ENCODE measurements around the gene ZNF780B.

ZNF780B gene

DNA sequence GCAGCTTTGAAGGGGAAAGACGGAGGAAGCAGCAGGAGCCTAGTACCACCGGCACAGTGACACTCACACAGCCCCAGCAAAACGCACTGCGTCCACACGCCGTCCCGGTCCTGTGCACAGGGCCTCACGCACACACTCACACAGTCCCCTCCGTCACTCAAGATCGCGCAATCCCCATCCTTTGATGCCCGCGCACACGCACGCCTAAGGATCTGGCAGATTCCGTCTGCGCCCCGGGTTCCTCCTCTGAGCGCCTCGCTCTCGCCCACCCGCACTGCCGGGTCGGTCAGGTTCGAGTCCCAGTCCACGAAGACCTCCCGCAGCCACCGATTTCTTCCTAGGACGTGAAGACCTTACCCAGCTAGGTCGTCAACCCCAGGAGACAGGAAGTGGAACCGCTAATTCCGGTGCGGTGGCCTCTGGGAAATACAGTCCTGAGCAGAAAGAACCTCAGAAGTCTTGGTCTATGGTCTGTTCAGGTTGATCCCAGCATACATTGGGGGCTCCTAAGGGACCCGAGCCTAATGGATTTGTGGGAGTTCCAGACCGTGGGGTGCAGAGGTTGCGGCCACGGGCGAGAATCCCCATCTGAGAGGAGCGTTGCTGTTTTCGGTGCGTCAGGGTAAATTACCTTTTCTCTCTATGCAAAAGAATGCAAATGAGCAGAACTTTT, at the start of gene ZNF780B:
Gene ZNF780B (minus strand): TSS at position 400 of the 673 bp plus-strand sequence. CDS start 5,899 bp downstream, outside the sequence.
- H3F3A ChIP-seq (ENCODE audit: insufficient read depth, low read length), result no peaks in the 10 kb centered on the region
- H3K9me3 ChIP-seq (ENCODE audit: low read length), result peaks cover 23% of the 10 kb centered on the region
- peak within 1 kb of the TSS; percentile 61 for H3K27ac ChIP-seq (ENCODE audit: low read depth, low read length, poor library complexity, severe bottlenecking)
- H2AFZ ChIP-seq (ENCODE audit: low read length), result peak within 1 kb of the TSS; percentile 33
- H3K4me2 ChIP-seq (ENCODE audit: low read length), result peak within 1 kb of the TSS; percentile 79
- H3K9me2 ChIP-seq (ENCODE audit: low read depth, low read length), result no peaks in the 10 kb centered on the region
- no peaks in the 10 kb centered on the region for H4K20me1 ChIP-seq (ENCODE audit: insufficient read depth, low read length)
- no peak for TF ChIP-seq EZH2 (IDR thresholded peaks at IDR 0.05; ENCODE audit: borderline replicate concordance, low read length)
- TF ChIP-seq, protein P1, sequence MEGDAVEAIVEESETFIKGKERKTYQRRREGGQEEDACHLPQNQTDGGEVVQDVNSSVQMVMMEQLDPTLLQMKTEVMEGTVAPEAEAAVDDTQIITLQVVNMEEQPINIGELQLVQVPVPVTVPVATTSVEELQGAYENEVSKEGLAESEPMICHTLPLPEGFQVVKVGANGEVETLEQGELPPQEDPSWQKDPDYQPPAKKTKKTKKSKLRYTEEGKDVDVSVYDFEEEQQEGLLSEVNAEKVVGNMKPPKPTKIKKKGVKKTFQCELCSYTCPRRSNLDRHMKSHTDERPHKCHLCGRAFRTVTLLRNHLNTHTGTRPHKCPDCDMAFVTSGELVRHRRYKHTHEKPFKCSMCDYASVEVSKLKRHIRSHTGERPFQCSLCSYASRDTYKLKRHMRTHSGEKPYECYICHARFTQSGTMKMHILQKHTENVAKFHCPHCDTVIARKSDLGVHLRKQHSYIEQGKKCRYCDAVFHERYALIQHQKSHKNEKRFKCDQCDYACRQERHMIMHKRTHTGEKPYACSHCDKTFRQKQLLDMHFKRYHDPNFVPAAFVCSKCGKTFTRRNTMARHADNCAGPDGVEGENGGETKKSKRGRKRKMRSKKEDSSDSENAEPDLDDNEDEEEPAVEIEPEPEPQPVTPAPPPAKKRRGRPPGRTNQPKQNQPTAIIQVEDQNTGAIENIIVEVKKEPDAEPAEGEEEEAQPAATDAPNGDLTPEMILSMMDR (IDR thresholded peaks at IDR 0.05; ENCODE audit: low read length), result no peak
- H3K4me3 ChIP-seq (ENCODE audit: low read depth, low read length, poor library complexity, severe bottlenecking), result peak within 1 kb of the TSS; percentile 87
- H3K36me3 ChIP-seq (ENCODE audit: insufficient read depth, low read length), result peaks cover 11% of the 10 kb centered on the region
- peak within 1 kb of the TSS; percentile 80 for H3K9ac ChIP-seq (ENCODE audit: low read length)
- peaks cover 19% of the 10 kb centered on the region for H3K4me1 ChIP-seq (ENCODE audit: insufficient read depth, low read length, severe bottlenecking)
- no peaks in the 10 kb centered on the region for H3K27me3 ChIP-seq (ENCODE audit: insufficient read depth, low read length)
- peaks cover 8% of the 10 kb centered on the region for H3K79me2 ChIP-seq (ENCODE audit: insufficient read depth, low read length)

DNA sequence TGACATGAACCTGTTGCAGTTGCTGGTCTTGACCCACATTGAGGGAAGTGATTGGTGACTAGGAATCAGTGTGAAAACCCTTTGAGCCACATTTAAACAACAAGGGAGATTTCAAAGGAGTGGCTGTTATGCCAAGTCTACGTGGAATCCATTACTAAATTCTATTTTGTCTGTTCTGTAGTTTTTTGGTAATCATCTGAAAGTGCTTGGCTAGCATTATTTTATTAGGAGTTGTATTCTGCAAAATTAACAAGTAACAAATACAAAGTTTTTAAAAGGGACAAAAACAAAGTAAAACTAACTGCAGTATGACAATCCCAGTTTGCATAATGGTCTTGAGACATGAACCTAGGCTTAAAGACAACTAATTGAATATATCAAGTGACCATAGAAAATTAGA, 48.7 kb upstream of the ZNF780B start:
- no peaks in the 10 kb centered on the region for H3K9me3 ChIP-seq (ENCODE audit: low read length)
- H3K36me3 ChIP-seq (ENCODE audit: insufficient read depth, low read length), result no peaks in the 10 kb centered on the region

DNA sequence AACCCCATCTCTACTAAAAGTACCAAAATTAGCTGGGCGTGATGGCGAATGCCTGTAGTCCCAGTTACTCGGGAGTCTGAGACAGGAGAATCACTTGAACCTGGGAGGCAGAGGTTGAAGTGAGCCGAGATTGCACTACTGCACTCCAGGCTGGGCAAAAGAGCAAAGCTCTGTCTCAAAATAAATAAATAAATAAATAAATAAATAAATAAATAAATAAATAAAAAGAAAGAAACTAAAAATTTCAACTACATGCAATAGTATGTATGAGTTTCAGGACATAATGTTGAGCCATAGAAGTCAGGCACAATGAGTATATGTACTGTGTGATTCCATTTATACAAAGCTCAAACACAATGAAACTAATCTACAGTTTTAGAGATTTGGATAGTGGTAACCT, 47.6 kb upstream of the ZNF780B start:
- Histone ChIP-seq H3K4me2 (ENCODE audit: low read length) (no peak overlapping the region), H3K9me3 (ENCODE audit: low read length) (no peaks in the 10 kb centered on the region), H3F3A (ENCODE audit: insufficient read depth, low read length) (no peaks in the 10 kb centered on the region), H2AFZ (ENCODE audit: low read length) (no peak overlapping the region), H3K4me1 (ENCODE audit: insufficient read depth, low read length, severe bottlenecking) (no peaks in the 10 kb centered on the region), H3K79me2 (ENCODE audit: insufficient read depth, low read length) (no peaks in the 10 kb centered on the region), H3K9me2 (ENCODE audit: low read depth, low read length) (no peaks in the 10 kb centered on the region), H3K9ac (ENCODE audit: low read length) (no peak overlapping the region), H3K27me3 (ENCODE audit: insufficient read depth, low read length) (no peaks in the 10 kb centered on the region), H3K4me3 (ENCODE audit: low read depth, low read length, poor library complexity, severe bottlenecking) (no peak overlapping the region), H4K20me1 (ENCODE audit: insufficient read depth, low read length) (no peaks in the 10 kb centered on the region), H3K36me3 (ENCODE audit: insufficient read depth, low read length) (no peaks in the 10 kb centered on the region), H3K27ac (ENCODE audit: low read depth, low read length, poor library complexity, severe bottlenecking) (no peak overlapping the region)
- TF ChIP-seq EZH2 (IDR thresholded peaks at IDR 0.05; ENCODE audit: borderline replicate concordance, low read length), result no peak
- TF ChIP-seq, protein P1 (IDR thresholded peaks at IDR 0.05; ENCODE audit: low read length), result no peak

More for the DNA sequence above, 48.7 kb upstream of the ZNF780B start:
- Histone ChIP-seq H3F3A (ENCODE audit: insufficient read depth, low read length) (no peaks in the 10 kb centered on the region), H3K4me3 (ENCODE audit: low read depth, low read length, poor library complexity, severe bottlenecking) (no peak overlapping the region), H3K79me2 (ENCODE audit: insufficient read depth, low read length) (no peaks in the 10 kb centered on the region), H3K4me2 (ENCODE audit: low read length) (no peak overlapping the region), H3K9ac (ENCODE audit: low read length) (no peak overlapping the region), H3K9me2 (ENCODE audit: low read depth, low read length) (no peaks in the 10 kb centered on the region), H3K27me3 (ENCODE audit: insufficient read depth, low read length) (no peaks in the 10 kb centered on the region), H2AFZ (ENCODE audit: low read length) (no peak overlapping the region), H3K27ac (ENCODE audit: low read depth, low read length, poor library complexity, severe bottlenecking) (no peak overlapping the region), H3K4me1 (ENCODE audit: insufficient read depth, low read length, severe bottlenecking) (no peaks in the 10 kb centered on the region), H4K20me1 (ENCODE audit: insufficient read depth, low read length) (no peaks in the 10 kb centered on the region)
- TF ChIP-seq, protein P1 (IDR thresholded peaks at IDR 0.05; ENCODE audit: low read length), result no peak
- TF ChIP-seq EZH2 (IDR thresholded peaks at IDR 0.05; ENCODE audit: borderline replicate concordance, low read length), result no peak
